ENCODE measurements around the gene HPRT1.

The HPRT1 gene

DNA sequence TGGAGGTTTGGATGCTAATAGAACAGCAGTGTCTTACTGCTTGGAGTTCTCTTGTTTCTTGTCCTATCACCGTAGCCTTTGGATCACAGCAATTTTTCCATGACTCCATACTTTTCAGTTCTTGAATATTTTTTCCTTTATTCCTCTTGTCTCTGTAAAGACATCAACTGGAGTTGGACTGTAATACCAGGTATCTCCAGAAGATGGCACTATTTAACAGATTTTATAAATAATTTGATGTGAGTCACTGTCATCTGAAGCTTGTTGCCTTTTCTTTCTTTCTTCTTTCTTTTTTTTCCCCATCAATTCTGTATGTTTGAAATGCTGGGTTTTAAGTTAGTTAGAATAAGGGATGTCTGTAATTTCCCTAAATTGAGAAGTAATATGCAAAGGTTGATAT is 24.1 kb downstream of the HPRT1 start:
- H3K4me3 ChIP-seq (ENCODE audit: low read depth, low read length): no peak overlapping the region
- TF ChIP-seq, protein P1, sequence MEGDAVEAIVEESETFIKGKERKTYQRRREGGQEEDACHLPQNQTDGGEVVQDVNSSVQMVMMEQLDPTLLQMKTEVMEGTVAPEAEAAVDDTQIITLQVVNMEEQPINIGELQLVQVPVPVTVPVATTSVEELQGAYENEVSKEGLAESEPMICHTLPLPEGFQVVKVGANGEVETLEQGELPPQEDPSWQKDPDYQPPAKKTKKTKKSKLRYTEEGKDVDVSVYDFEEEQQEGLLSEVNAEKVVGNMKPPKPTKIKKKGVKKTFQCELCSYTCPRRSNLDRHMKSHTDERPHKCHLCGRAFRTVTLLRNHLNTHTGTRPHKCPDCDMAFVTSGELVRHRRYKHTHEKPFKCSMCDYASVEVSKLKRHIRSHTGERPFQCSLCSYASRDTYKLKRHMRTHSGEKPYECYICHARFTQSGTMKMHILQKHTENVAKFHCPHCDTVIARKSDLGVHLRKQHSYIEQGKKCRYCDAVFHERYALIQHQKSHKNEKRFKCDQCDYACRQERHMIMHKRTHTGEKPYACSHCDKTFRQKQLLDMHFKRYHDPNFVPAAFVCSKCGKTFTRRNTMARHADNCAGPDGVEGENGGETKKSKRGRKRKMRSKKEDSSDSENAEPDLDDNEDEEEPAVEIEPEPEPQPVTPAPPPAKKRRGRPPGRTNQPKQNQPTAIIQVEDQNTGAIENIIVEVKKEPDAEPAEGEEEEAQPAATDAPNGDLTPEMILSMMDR (IDR thresholded peaks at IDR 0.05; ENCODE audit: borderline replicate concordance, insufficient read depth, low read depth, low read length): peak; percentile 34; the same call in 1 of the 2 replicates

DNA sequence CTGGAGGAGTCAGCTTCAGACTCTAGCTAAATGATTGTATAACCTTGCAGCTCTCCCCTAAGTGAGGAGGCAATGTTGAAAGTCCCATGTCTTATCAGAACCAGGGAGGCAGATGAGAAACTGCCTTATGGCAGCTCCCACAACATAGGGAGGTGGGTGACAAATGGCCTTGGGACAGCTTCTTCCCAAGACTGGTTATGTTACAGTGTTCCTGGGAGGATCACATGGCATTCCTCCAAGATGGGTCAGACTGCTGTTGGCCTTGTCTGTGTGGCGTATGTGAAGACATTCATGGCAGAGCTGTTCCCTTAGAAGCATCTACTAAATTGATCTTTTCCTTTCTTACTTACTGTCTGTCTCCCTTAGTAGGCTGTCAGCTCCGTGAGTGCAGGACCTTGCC is 42.0 kb downstream of the HPRT1 start:
- TF ChIP-seq, protein P1 (IDR thresholded peaks at IDR 0.05; ENCODE audit: borderline replicate concordance, insufficient read depth, low read depth, low read length): no peak
- H3K4me3 ChIP-seq (ENCODE audit: low read depth, low read length): no peak overlapping the region

DNA sequence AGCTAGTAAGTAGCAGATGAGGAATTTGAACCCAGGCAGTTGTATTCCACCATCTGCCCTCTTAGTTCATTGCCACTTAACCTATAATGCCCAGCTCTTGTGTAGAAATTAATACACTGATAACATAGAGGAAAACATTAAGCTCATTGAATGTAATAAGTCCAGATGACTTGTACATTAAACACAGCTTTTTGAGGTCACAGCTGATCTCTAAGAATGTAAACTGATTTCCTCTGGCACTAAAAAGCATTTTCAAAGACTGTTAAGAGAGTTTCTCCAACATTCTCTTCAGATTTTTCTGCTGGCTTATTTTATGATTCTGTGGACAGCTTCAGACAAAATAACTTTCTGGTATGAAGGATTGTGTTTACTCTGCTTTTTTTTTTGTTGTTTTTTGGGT is 42.7 kb downstream of the HPRT1 start:
- TF ChIP-seq, protein P1 (IDR thresholded peaks at IDR 0.05; ENCODE audit: borderline replicate concordance, insufficient read depth, low read depth, low read length): no peak
- no peak overlapping the region for H3K4me3 ChIP-seq (ENCODE audit: low read depth, low read length)

DNA sequence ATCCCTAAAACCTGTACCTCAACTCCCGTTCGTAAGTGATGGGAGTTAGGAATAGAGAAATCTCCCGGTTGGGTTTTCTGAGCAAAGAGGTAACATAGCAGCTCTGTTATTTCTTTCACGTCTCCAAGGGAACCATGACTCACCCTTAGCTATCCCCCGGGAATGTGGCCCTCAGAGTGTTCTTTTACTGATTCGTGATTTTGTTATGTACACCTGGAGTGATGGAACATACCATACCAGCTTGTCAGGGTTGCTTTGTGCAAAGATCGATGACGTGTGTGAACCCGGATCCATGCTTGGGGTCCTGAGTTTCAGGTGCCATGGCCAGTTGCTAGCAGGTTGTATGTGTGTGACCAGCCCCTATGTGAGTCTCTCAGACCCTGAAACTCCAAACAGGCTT is 52.6 kb downstream of the HPRT1 start:
- no peak overlapping the region for H3K4me3 ChIP-seq (ENCODE audit: low read depth, low read length)
- TF ChIP-seq, protein P1 (IDR thresholded peaks at IDR 0.05; ENCODE audit: borderline replicate concordance, insufficient read depth, low read depth, low read length): no peak

DNA sequence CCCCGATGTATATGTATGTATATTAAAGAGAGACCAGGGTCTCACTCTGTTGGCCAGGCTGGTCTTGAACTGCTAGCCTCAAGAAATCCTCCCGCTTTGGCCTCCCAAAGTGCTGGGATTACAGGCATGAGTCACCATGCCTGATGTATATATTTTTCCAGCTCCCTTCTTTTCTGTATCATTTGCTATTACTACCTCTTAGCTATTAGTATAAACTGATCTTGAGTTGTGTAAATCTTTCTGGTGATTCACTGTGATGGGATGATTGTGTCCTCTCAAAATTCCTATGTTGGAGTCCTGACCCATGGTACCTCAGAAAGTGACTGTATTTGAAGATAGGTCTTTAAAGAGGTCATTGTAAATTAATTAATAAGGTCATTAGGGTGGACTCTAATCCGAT is 53.1 kb downstream of the HPRT1 start:
- H3K4me3 ChIP-seq (ENCODE audit: low read depth, low read length): no peak overlapping the region
- TF ChIP-seq, protein P1 (IDR thresholded peaks at IDR 0.05; ENCODE audit: borderline replicate concordance, insufficient read depth, low read depth, low read length): no peak

DNA sequence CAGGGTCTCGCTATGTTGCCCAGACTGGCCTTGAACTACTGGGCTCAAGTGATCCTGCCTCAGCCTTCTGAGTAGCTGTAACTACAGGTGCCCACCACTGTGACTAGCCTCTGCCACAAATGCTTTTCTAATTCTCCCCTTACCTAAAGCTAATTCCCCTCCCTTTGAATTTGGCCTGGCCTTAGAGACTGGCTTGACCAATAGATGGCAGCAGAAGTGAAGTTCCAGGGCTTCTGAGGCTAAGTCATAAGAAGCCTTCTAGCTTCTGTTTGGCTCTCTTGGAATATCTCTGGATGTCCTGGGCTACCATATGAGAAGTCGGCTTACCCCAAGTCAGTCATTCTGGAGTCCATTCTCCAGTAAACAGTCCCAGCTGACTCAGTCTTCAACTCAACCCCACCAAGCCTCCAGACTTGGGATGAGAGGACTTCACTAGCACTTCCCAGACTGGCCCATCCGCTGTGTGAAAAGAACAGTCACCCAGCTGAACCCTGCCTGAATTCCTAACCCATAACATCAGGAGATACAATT is 61.0 kb downstream of the HPRT1 start:
- H3K4me3 ChIP-seq (ENCODE audit: low read depth, low read length): no peak overlapping the region
- TF ChIP-seq, protein P1 (IDR thresholded peaks at IDR 0.05; ENCODE audit: borderline replicate concordance, insufficient read depth, low read depth, low read length): peak; percentile 46; the same call in 1 of the 2 replicates

DNA sequence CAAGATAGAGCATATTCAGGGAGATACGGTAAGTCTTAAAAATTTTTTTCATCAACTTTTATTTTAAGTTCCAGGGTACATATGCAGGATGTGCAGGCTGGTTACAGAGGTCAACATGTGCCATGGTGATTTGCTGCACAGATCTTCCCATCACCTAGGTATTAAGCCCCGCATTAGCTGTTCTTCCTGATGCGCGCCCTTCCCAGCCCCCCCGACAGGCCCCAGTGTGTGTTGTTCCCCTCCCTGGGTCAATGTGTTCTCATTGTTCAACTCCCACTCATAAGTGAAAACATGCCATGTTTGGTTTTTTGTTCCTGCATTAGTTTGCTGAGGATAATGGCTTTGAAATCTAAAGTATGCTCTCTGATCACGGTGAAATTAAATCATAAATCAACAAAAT is 64.2 kb downstream of the HPRT1 start:
- H3K4me3 ChIP-seq (ENCODE audit: low read depth, low read length): no peak overlapping the region
- TF ChIP-seq, protein P1 (IDR thresholded peaks at IDR 0.05; ENCODE audit: borderline replicate concordance, insufficient read depth, low read depth, low read length): no peak

Measured in GM12875 (cell line).